Measurements from ENCODE around the gene MYLK.
"Not testable (repeated sequence)": the region's sequence is repeated elsewhere in the genome, so short reads cannot be mapped to it uniquely, and the experiment has no call there.

Gene MYLK

GRCh38 chr3:123706871-123707270, 177.3 kb downstream of the MYLK start:
- in situ Hi-C loops (cut with MboI; ENCODE audit: low sequenced_read_pairs): no loop called here

GRCh38 chr3:123705488-123706285, 178.4 kb downstream of the MYLK start:
- in situ Hi-C loops (cut with MboI; ENCODE audit: low sequenced_read_pairs): no loop called here

GRCh38 chr3:123703663-123704062, 180.5 kb downstream of the MYLK start:
- in situ Hi-C loops (cut with MboI; ENCODE audit: low sequenced_read_pairs): not testable (repeated sequence)

- in situ Hi-C loops (cut with MboI; ENCODE audit: low sequenced_read_pairs): no loop called here
Measured at GRCh38 chr3:123702720-123703119, 181.4 kb downstream of the MYLK start.

- in situ Hi-C loops (cut with MboI; ENCODE audit: low sequenced_read_pairs): not testable (repeated sequence)
Measured at GRCh38 chr3:123702057-123702456, 182.1 kb downstream of the MYLK start.

- in situ Hi-C loops (cut with MboI; ENCODE audit: low sequenced_read_pairs): no loop called here
Measured at GRCh38 chr3:123700791-123701722, 183.1 kb downstream of the MYLK start.

- in situ Hi-C loops (cut with MboI; ENCODE audit: low sequenced_read_pairs): no loop called here
Measured at GRCh38 chr3:123698813-123699212, 185.3 kb downstream of the MYLK start.

GRCh38 chr3:123696808-123697207, 187.3 kb downstream of the MYLK start:
- in situ Hi-C loops (cut with MboI; ENCODE audit: low sequenced_read_pairs): no loop called here

GRCh38 chr3:123695731-123696640, 188.1 kb downstream of the MYLK start:
- in situ Hi-C loops (cut with MboI; ENCODE audit: low sequenced_read_pairs): no loop called here

- in situ Hi-C loops (cut with MboI; ENCODE audit: low sequenced_read_pairs): no loop called here
Measured at GRCh38 chr3:123695152-123695551, 189.0 kb downstream of the MYLK start.

- in situ Hi-C loops (cut with MboI; ENCODE audit: low sequenced_read_pairs): no loop called here
Measured at GRCh38 chr3:123694366-123695087, 189.6 kb downstream of the MYLK start.

GRCh38 chr3:123693584-123694190, 190.4 kb downstream of the MYLK start:
- in situ Hi-C loops (cut with MboI; ENCODE audit: low sequenced_read_pairs): no loop called here

GRCh38 chr3:123692671-123693070, 191.5 kb downstream of the MYLK start:
- in situ Hi-C loops (cut with MboI; ENCODE audit: low sequenced_read_pairs): no loop called here

GRCh38 chr3:123692041-123692440, 192.1 kb downstream of the MYLK start:
- in situ Hi-C loops (cut with MboI; ENCODE audit: low sequenced_read_pairs): no loop called here

- in situ Hi-C loops (cut with MboI; ENCODE audit: low sequenced_read_pairs): no loop called here
Measured at GRCh38 chr3:123689831-123690230, 194.3 kb downstream of the MYLK start.

GRCh38 chr3:123688241-123688747, 195.8 kb downstream of the MYLK start:
- in situ Hi-C loops (cut with MboI; ENCODE audit: low sequenced_read_pairs): no loop called here

GRCh38 chr3:123687286-123687685, 196.8 kb downstream of the MYLK start:
- in situ Hi-C loops (cut with MboI; ENCODE audit: low sequenced_read_pairs): no loop called here

GRCh38 chr3:123686251-123686650, 197.9 kb downstream of the MYLK start:
- in situ Hi-C loops (cut with MboI; ENCODE audit: low sequenced_read_pairs): no loop called here

GRCh38 chr3:123685780-123686179, 198.4 kb downstream of the MYLK start:
- in situ Hi-C loops (cut with MboI; ENCODE audit: low sequenced_read_pairs): no loop called here

GRCh38 chr3:123684636-123685035, 199.5 kb downstream of the MYLK start:
- in situ Hi-C loops (cut with MboI; ENCODE audit: low sequenced_read_pairs): no loop called here

Measured in HL-60/S4 (cell line).